UCSD-AML1 (cell line): Measurements from ENCODE around the gene MAD1L1.

Experiments used
- DNase-seq: peaks from one replicate; lab custom pipeline; 2025; ENCODE audit not compliant: unreplicated experiment; lab: John Stamatoyannopoulos, UW

MAD1L1 gene

DNA sequence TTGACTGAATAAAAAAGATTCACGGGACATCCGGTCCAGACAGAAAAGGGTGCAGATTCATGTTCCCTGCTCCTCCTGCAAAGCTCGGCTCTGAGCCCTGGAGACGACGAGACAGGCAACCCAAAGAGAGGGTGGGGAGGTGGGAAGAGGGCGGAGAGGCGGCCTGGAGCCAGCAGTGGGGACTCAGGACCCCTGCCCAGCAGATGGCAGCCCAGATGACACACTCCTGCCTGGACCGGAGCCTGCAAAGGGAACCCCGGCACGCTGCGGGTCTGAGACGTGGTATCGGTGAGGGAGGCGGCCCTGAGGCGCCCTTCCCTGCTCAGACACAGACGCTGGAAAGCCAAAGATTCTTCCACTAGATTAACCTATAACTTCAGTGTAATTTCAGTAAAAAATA is 311.9 kb downstream of the MAD1L1 start:
- no peak for DNase-seq

GRCh38 chr7:1920266-1920681 is 312.5 kb downstream of the MAD1L1 start:
- DNase-seq = peak; percentile 40

GRCh38 chr7:1919539-1920265 is 313.0 kb downstream of the MAD1L1 start:
- DNase-seq = no peak

DNA sequence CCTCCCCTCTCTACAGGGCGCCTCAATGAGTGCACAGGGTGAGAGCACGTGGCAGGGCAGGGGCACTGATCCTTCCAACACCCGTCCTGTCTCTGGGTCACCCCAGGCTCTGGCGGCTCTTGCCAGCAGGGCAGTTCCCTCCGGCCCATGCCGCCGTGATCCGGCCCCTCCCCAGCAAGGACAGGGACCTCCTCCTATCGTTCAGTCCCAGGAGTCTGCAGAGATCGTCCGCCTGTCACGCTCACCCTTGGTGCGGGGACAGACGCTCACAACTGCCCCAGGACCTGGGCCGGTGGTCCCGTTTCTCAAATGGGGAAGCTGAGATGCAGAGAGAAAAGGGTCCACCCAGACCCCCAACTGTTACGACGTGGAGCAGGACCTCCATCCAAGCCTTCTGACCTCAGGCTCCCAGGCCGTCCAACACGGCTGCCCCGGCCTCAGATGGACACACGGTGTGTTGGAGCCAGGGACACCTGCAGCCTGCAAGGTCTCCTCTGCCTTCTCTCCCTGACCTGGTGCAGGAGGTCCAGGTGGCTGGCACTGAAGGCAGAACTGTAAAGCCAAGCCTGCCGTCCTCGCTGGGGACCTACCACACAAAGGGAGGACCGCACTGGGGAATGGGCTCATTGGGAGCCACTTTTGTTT is 313.7 kb downstream of the MAD1L1 start:
- no peak for DNase-seq

GRCh38 chr7:1918063-1918645 is 314.6 kb downstream of the MAD1L1 start:
- DNase-seq = no peak

DNA sequence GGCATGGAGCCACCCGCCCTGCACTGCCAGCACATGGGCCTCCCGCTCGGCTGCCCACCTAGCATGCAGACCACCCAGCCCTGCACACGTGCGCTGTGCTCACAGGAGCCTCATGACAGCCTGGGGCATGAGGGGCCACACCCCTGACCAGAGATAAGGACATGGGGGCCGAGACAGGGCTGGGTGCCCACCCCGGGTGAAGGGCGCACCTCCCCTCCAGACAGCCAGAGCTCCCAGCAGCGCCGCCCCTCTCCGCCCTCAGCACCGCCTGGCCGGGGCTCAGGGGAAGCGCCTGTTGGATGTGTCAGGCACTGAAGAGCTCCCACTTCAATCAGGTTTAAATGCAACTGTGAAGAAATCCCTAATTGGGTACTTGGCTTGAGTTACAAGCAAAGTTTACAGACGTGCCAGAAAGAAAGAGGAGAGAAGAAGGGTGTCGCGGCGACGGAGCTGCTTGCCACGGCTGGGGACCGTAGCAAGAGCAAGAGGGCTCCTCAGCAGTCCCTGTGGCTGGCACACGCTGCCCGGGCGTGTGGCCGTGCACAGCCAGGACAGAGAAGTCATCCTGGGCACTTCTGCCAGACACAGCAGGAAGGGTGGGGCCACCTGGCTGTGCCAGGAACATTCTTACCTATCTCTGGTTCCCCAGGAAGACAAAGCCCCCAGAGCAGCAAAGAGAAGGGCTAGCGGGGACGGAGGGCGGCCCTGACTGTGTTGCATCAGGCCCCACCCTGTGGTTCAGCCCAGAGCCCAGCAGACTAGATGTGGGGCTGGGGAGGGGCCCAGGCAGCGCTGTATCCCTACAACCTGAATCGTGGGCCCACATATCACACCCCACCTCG is 315.3 kb downstream of the MAD1L1 start:
- DNase-seq = no peak

GRCh38 chr7:1916601-1916970 is 316.2 kb downstream of the MAD1L1 start:
- no peak for DNase-seq

GRCh38 chr7:1915956-1916600 is 316.7 kb downstream of the MAD1L1 start:
- no peak for DNase-seq

GRCh38 chr7:1915326-1915725 is 317.4 kb downstream of the MAD1L1 start:
- no peak for DNase-seq

DNA sequence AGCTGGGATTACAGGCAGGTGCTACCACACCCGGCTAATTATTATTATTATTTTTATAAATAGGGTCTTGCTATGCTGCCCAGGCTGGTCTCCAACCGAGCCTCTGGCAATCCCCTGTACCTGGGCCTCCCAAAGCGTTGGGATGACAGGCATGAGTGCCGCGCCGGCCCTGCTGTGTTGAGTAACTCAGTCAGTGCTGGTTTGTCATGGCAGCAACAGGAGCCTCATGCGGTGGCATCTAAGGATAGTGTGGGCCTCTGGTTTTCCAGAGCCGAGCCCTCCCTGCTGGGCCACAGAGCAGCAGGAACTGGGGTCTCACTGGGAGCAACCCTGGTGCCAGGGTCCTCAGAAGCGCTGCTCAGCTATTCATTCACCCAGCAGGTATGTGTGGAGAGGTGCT is 318.0 kb downstream of the MAD1L1 start:
- no peak for DNase-seq

- no peak for DNase-seq
Observed at GRCh38 chr7:1914321-1914720, 318.4 kb downstream of the MAD1L1 start.

DNA sequence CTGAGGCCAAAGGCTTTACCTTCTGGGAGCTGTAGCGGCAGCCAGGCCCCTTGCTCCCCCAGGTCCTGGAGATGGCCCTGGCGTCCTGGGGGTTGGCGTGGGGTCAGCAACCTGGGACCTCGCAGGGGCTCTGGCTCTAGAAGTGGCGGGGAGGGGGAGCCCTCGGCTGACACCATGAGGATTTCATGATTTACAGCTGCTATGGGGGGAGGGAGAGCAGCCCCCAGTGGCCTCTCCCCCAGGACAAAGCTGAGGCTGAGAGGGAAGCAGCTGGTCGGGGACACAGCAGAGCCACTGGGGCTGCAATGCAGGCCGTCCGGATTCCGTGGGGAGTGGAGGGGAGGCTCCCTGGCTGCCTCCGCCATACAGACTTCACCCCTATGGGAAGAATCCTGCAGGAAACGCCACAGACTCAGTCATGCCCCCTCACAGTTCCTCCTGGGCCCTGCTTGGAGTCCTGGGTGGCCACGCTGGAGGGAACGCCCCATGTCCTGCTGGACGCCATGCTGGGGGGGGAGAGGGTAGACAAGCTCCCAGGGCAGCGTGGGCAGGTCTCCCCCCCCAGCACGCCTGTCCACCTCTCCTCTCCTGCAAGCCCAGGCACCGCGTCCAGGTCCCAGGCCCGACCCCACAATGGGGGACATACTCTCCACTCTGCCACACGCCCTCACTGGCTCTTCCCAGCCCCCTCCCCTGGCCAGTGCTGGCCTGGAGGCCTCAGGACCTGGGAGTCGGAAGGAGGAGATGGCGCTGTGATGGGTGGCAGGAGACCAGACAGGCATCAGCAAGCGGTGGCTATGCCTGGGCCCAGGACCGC is 319.1 kb downstream of the MAD1L1 start:
- no peak for DNase-seq

DNA sequence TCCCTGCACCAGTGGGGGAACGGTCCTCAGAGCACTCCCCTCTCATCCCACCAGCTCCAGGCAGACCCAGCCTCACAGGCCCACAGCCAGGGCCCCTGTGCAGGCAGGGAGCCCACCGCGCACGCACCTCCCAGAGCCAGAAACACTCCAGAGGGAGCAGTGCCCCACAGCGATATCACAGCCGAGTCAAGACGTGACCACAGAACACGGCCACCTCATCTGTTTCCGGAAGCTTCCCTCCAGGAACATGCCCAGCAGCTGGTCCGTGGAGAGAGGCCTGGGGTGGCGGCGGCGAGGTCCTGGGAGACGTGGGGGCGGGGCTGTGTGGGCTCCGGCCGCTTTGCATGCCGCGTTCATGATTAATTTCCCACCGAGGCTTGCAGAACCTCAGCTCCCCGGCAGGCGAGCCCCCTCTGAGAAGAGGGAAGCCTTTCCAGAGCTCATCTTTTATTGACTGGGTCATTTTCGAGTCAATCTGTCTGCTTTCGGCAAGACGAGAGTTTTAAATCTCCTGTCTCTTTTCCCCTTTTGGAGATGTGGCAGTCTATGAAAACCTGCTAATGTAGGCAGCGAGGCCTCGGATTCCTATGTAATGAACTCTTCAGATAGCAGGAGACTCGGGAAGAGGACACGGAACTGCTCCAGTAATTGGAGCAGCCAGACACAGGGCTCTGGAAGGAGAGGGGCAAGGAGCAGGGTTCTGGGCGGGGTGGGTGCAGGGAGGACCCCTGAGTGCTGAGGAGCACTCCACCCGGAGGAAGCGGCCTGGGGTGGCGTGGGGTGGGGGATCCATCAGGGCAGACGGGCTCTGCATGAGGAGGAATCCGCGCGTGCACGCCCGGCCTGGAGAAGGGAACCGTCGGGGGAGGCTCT is 319.9 kb downstream of the MAD1L1 start:
- DNase-seq = no peak

DNA sequence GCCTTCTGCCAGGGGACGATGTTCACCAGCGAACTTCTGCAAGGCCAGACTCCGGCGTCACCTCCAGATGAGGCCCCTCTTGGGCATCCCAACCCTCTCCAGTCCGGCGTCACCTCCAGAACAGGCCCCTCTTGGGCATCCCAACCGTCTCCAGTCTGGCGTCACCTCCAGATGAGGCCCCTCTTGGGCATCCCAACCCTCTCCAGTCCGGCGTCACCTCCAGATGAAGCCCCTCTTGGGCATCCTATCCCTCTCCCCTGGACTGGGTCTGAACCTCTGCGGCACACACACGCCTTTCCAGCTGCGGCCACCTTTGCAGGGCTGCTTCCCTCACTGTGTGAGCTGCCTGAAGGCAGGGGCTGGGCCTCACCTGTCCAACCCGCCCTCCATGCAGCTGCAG is 321.2 kb downstream of the MAD1L1 start:
- DNase-seq = no peak

DNA sequence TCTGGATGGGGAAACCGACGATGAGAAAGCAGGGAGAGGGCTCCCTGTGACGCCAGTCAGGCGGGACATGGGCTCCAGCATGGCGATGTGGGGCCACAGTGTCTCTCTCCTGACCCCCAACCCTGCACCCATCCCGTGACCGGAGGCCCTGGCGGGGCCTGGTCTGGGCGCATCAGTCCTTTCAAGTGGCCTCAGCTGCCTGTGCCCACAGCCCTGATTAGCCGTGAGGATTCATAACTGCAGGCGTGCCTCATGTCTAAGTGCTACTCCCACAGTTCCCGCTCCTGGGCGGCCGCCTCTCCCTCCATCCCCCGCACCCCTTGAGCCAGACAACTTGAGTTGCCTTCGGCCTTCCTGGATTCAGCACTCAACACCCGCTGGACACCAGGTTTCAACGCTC is 321.9 kb downstream of the MAD1L1 start:
- no peak for DNase-seq

DNA sequence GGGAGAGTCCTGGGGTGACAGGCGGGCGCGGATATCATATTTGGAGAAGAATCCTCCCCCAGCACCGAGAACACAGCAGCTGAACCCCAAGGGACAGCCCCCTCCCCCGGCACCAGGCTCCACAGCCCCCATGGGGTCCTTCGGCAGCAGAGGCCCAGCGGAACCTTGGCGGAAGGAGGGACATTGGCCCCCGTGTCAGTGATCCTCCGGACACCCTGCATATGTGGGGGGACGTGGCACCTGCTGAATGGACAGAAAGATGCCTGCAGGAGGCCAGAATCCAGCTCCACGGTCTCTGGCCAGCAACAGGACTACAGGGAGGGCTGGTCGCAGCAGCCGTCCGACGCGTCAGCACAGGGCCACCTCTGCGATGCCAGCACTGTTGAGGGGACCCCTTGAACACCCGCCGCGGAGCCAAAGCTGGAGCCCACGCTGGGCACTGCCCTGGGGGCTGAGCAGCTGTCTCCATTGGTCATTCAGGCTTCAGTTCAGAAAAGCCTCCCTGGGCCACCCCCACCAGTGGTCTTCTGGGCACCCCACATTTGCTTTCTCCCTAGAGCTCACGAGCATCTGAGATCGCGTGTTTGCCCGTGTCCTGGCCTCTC is 322.6 kb downstream of the MAD1L1 start:
- no peak for DNase-seq

- DNase-seq = no peak
Observed at GRCh38 chr7:1909476-1909875, 323.3 kb downstream of the MAD1L1 start.

DNA sequence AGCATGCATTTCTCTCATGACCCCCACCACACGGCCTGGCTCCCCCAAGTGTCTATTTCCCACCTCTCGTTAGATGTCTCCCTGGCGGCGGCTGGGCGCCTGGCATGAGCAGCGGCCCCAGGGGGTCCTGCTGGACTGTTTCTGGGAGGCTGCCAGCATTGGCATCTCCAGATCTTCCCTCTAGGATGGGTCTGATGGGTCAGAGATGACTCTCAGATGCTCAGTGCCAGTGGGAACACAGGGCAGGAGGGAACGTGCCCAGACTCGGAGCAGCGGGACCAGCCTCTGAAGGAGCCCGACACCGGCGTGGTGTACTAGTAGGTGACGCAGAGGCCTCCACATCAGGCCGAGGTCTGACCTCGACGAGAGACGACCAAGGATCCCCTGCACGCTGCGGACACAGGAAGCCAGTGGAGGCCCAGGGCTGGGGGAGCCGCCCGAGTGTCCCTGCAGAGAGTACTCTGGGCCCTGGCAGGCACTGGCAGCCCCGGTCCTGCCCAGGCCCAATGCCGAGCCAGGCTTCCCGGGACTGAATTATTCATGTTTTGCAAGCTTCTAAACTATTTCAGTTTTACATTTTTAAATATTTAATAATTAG is 323.8 kb downstream of the MAD1L1 start:
- no peak for DNase-seq
